Measurements from ENCODE around the gene BEAN1. TPM values are rescaled to one million over a fixed set of nuclear protein-coding genes. Genes with fewer than 3 reads are reported as not detected.

BEAN1 gene
- total RNA-seq, 1 experiment from 2014 or later: 1.1 TPM

DNA sequence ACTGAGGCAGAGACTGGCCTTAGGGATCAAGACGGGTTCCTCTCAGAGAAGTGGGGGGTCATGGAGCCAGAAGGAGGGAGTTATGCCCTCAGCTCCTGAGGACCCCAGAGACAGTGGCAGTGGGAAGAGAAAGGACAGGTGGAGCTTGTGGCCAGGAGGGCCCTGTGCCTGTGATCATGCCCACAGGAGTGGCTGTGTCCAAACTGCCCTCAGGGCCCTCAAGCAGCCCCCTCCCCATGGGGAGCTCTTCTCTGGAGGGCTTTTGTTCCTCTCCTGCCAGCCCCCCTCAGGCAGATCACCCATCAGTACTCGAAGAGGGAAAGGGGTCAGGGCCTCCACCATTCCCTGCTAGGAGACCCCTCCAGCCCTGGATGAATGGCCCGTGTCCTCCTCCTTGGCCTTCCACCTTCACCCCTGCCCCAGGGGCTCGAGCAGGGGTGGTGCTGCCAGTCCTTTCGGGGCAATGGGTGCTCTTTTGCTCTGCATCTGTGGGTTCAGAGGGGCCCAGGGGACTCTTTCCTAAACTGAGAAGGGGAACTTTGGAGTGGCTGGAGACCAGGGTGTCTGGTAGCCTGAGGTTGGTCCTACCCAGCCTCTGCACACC, 52.7 kb downstream of the BEAN1 start:
- H3K4me1 Mint-ChIP-seq (ENCODE audit: insufficient read depth, unreplicated experiment): peaks cover 23% of the 10 kb centered on the region
- no peak for DNase-seq (ENCODE audit: unreplicated experiment)
- H3K9me3 Mint-ChIP-seq (ENCODE audit: unreplicated experiment): no peaks in the 10 kb centered on the region
- ChIA-PET CTCF (interaction anchor here (0.5 to 11.3 kb wide), 20 partner anchors 8 to 740 kb away, joined by 3 to 189 read pairs (median 3); no protein-coding TSS in a partner anchor), POLR2A (interaction anchor here (1.1 to 2.2 kb wide), 2 partner anchors 29 to 71 kb away, joined by 3 to 13 read pairs; no protein-coding TSS in a partner anchor)
- no TSS peak for BruUV-seq (replicated peaks)
- no peak overlapping the region for H3K27ac Mint-ChIP-seq (ENCODE audit: low read depth, unreplicated experiment)
- no peak overlapping the region for H3K4me3 Mint-ChIP-seq (ENCODE audit: unreplicated experiment)
- intact Hi-C loops (cut with micrococcal nuclease): loop anchor here (2.0 to 5.0 kb wide), 4 partner anchors 38 to 388 kb away; partner anchors contain the start of gene CMTM3
- no peak for TF ChIP-seq CTCF (IDR thresholded peaks at IDR 0.05; ENCODE audit: unreplicated experiment)
- H3K27me3 Mint-ChIP-seq (ENCODE audit: insufficient read depth, unreplicated experiment): no peaks in the 10 kb centered on the region
- H3K36me3 Mint-ChIP-seq (ENCODE audit: insufficient read depth, unreplicated experiment): peaks cover 12% of the 10 kb centered on the region

GRCh38 chr16:66480265-66481080, 53.4 kb downstream of the BEAN1 start:
- TF ChIP-seq CTCF (IDR thresholded peaks at IDR 0.05; ENCODE audit: unreplicated experiment): no peak
- intact Hi-C loops (cut with micrococcal nuclease): loop anchor here (5.0 kb wide), 2 partner anchors 122 to 387 kb away; partner anchors contain the start of gene CMTM3
- Mint-ChIP-seq H3K36me3 (ENCODE audit: insufficient read depth, unreplicated experiment) (peaks cover 12% of the 10 kb centered on the region), H3K27ac (ENCODE audit: low read depth, unreplicated experiment) (no peak overlapping the region), H3K27me3 (ENCODE audit: insufficient read depth, unreplicated experiment) (no peaks in the 10 kb centered on the region), H3K9me3 (ENCODE audit: unreplicated experiment) (no peaks in the 10 kb centered on the region), H3K4me3 (ENCODE audit: unreplicated experiment) (no peak overlapping the region), H3K4me1 (ENCODE audit: insufficient read depth, unreplicated experiment) (peaks cover 23% of the 10 kb centered on the region)
- POLR2A ChIA-PET: interaction anchor here (1.1 kb wide), 1 partner anchor 28 kb away, joined by 3 read pairs; no protein-coding TSS in a partner anchor
- CTCF ChIA-PET: interaction anchor here (0.5 to 11.3 kb wide), 16 partner anchors 9 to 698 kb away, joined by 3 to 189 read pairs (median 3); partner anchors contain the start of gene CKLF
- no peak for DNase-seq (ENCODE audit: unreplicated experiment)
- BruUV-seq (replicated peaks): no TSS peak

DNA sequence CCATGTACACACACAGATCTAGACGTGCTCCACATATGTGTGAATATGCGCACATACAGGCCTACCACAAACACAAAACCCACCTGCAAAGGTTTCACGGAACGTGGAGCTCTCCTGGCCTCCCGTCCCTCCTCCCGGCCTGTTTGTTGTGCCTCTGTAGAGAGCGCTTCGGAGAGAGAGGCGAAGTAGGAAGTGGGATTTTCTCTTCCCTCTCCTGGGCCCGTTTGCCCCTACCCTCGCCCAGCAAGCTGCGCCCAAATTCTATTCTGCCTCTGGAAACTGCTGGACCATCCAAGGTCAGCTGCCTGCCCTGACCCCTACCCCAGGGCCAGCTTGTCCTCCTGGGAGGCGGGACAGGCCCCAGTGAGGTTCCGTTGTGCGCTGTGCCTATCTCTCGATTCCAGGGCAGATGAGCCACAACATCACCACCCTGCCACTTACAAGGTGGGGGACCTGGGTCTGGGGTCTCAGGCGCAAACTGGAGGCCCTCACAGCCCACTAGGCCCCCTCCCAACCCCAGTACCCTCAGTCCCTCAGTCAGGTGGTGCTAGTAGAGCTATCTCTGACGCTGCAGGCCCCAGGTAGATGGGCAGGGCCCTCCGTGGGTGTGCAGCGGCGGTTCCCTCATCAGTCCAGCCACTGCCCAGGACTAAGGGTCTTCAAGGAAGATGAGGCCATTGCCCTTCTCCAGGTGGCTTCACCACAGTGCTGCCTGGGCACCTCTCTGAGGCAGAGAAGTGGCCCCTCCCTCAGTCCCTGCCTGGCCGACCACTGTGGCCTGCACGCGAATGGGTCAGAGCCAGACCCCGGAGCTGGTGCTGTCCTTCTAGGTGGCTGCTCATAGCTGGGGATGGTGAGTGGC, 54.2 kb downstream of the BEAN1 start:
- H3K4me3 Mint-ChIP-seq (ENCODE audit: unreplicated experiment): no peak overlapping the region
- POLR2A ChIA-PET: interaction anchor here (1.1 to 4.3 kb wide), 2 partner anchors 27 to 73 kb away, joined by 3 to 25 read pairs; no protein-coding TSS in a partner anchor
- peaks cover 12% of the 10 kb centered on the region for H3K36me3 Mint-ChIP-seq (ENCODE audit: insufficient read depth, unreplicated experiment)

More for the DNA sequence above, 54.2 kb downstream of the BEAN1 start:
- peaks cover 23% of the 10 kb centered on the region for H3K4me1 Mint-ChIP-seq (ENCODE audit: insufficient read depth, unreplicated experiment)
- intact Hi-C loops (cut with micrococcal nuclease): loop anchor here (5.0 kb wide), 2 partner anchors 121 to 386 kb away; partner anchors contain the start of gene CMTM3
- H3K27ac Mint-ChIP-seq (ENCODE audit: low read depth, unreplicated experiment): no peak overlapping the region
- BruUV-seq (replicated peaks): no TSS peak
- CTCF ChIA-PET: interaction anchor here (0.5 to 11.3 kb wide), 11 partner anchors 8 to 229 kb away, joined by 3 to 189 read pairs (median 4); partner anchors contain the start of gene CKLF
- no peak for DNase-seq (ENCODE audit: unreplicated experiment)
- H3K9me3 Mint-ChIP-seq (ENCODE audit: unreplicated experiment): no peaks in the 10 kb centered on the region
- no peak for TF ChIP-seq CTCF (IDR thresholded peaks at IDR 0.05; ENCODE audit: unreplicated experiment)
- H3K27me3 Mint-ChIP-seq (ENCODE audit: insufficient read depth, unreplicated experiment): no peaks in the 10 kb centered on the region
